ENCODE data around the gene FSTL5. TPM values are rescaled to one million over a fixed set of nuclear protein-coding genes. Genes with fewer than 3 reads are reported as not detected.

FSTL5 gene
- total RNA-seq, 4 donors from 2014 or later = not detected

GRCh38 chr4:161696944-161697343 lies 466.9 kb downstream of the FSTL5 start:
- Histone ChIP-seq H3K4me3 (no peak overlapping the region), H3K9me3 (no peaks in the 10 kb centered on the region), H3K27me3 (no peaks in the 10 kb centered on the region), H3K27ac (no peak overlapping the region), H3K36me3 (no peaks in the 10 kb centered on the region), H3K4me1 (no peaks in the 10 kb centered on the region)
- TF ChIP-seq CTCF (IDR thresholded peaks at IDR 0.05) (no peak), POLR2AphosphoS5 (IDR thresholded peaks at IDR 0.05) (no peak), POLR2A (IDR thresholded peaks at IDR 0.05) (no peak), EP300 (IDR thresholded peaks at IDR 0.05) (no peak)
- WGBS = 74% methylated on average over 1 of the region's 1 CpG
- no peak for DNase-seq (ENCODE audit: low spot score in 2 of 2)

- no peaks in the 10 kb centered on the region for H3K9me3 ChIP-seq
- H3K27ac ChIP-seq = no peak overlapping the region
- no peaks in the 10 kb centered on the region for H3K36me3 ChIP-seq
- TF ChIP-seq POLR2AphosphoS5 (IDR thresholded peaks at IDR 0.05) (no peak), CTCF (IDR thresholded peaks at IDR 0.05) (no peak), EP300 (IDR thresholded peaks at IDR 0.05) (no peak), POLR2A (IDR thresholded peaks at IDR 0.05) (no peak)
- H3K4me1 ChIP-seq = no peaks in the 10 kb centered on the region
- H3K4me3 ChIP-seq = no peak overlapping the region
- H3K27me3 ChIP-seq = no peaks in the 10 kb centered on the region
- DNase-seq (ENCODE audit: low spot score in 2 of 2) = no peak
- 32% methylated on average over 2 of the region's 2 CpGs for WGBS
Measured at GRCh38 chr4:161680146-161680545, 483.7 kb downstream of the FSTL5 start.

- no peak overlapping the region for H3K27ac ChIP-seq
- no peaks in the 10 kb centered on the region for H3K9me3 ChIP-seq
- TF ChIP-seq POLR2A (IDR thresholded peaks at IDR 0.05) = no peak
- TF ChIP-seq EP300 (IDR thresholded peaks at IDR 0.05) = no peak
- TF ChIP-seq CTCF (IDR thresholded peaks at IDR 0.05) = no peak
- TF ChIP-seq POLR2AphosphoS5 (IDR thresholded peaks at IDR 0.05) = no peak
- H3K4me1 ChIP-seq = no peaks in the 10 kb centered on the region
- H3K36me3 ChIP-seq = no peaks in the 10 kb centered on the region
- no peak overlapping the region for H3K4me3 ChIP-seq
- 96% methylated on average over 7 of the region's 7 CpGs for WGBS
- H3K27me3 ChIP-seq = no peaks in the 10 kb centered on the region
- no peak for DNase-seq (ENCODE audit: low spot score in 2 of 2)
Measured at GRCh38 chr4:161664740-161665139, 499.1 kb downstream of the FSTL5 start.

GRCh38 chr4:161663844-161664243 lies 500.0 kb downstream of the FSTL5 start:
- Histone ChIP-seq H3K4me3 (no peak overlapping the region), H3K9me3 (no peaks in the 10 kb centered on the region), H3K4me1 (no peaks in the 10 kb centered on the region), H3K36me3 (no peaks in the 10 kb centered on the region), H3K27ac (no peak overlapping the region), H3K27me3 (no peaks in the 10 kb centered on the region)
- TF ChIP-seq POLR2A (IDR thresholded peaks at IDR 0.05) (no peak), EP300 (IDR thresholded peaks at IDR 0.05) (no peak), CTCF (IDR thresholded peaks at IDR 0.05) (no peak), POLR2AphosphoS5 (IDR thresholded peaks at IDR 0.05) (no peak)
- 91% methylated on average over 6 of the region's 6 CpGs for WGBS
- no peak for DNase-seq (ENCODE audit: low spot score in 2 of 2)

GRCh38 chr4:161658676-161659075 lies 505.1 kb downstream of the FSTL5 start:
- no peaks in the 10 kb centered on the region for H3K27me3 ChIP-seq
- H3K9me3 ChIP-seq = no peaks in the 10 kb centered on the region
- H3K27ac ChIP-seq = no peak overlapping the region
- no peaks in the 10 kb centered on the region for H3K4me1 ChIP-seq
- H3K4me3 ChIP-seq = no peak overlapping the region
- 85% methylated on average over 2 of the region's 2 CpGs for WGBS
- no peak for DNase-seq (ENCODE audit: low spot score in 2 of 2)
- no peaks in the 10 kb centered on the region for H3K36me3 ChIP-seq
- TF ChIP-seq EP300 (IDR thresholded peaks at IDR 0.05) (no peak), POLR2AphosphoS5 (IDR thresholded peaks at IDR 0.05) (no peak), CTCF (IDR thresholded peaks at IDR 0.05) (no peak), POLR2A (IDR thresholded peaks at IDR 0.05) (no peak)

Data from suprapubic skin (tissue), 4 donors.